Loucy (cell line): ENCODE measurements around the gene KSR1.

Source experiments
- H2AFZ ChIP-seq: fragments of 200-600 bp; sonication (generic); 2 replicates; pipeline ENCODE4 v1.6.0; 2016; ENCODE audit warnings: antibody characterized with exemption, mild to moderate bottlenecking, low read length, moderate library complexity
- H3F3A ChIP-seq: fragments of 200-600 bp; 2 replicates; pipeline ENCODE4 v1.6.0; 2016; ENCODE audit warnings: antibody characterized with exemption, low read depth, mild to moderate bottlenecking
- H3K27me3 ChIP-seq: fragments of 200-600 bp; sonication (generic); 2 replicates; pipeline ENCODE4 v1.6.1; 2014; ENCODE audit warnings: low read length, mild to moderate bottlenecking; ENCODE audit not compliant: insufficient read depth, poor library complexity, severe bottlenecking
- H3K36me3 ChIP-seq: fragments of 200-600 bp; sonication (generic); 2 replicates; pipeline ENCODE4 v1.6.1; 2016; ENCODE audit warnings: low read length; ENCODE audit not compliant: insufficient read depth
- H3K4me1 ChIP-seq: fragments of 200-600 bp; sonication (generic); 2 replicates; pipeline ENCODE4 v1.5.1; 2014; ENCODE audit warnings: low read length, mild to moderate bottlenecking; ENCODE audit not compliant: insufficient read depth, poor library complexity, severe bottlenecking
- H3K4me2 ChIP-seq: fragments of 200-600 bp; sonication (generic); 2 replicates; pipeline ENCODE4 v1.6.0; 2014; ENCODE audit warnings: antibody characterized with exemption, low read length, low read depth, mild to moderate bottlenecking; ENCODE audit not compliant: poor library complexity, severe bottlenecking
- H3K4me3 ChIP-seq: fragments of 200-600 bp; sonication (generic); 2 replicates; pipeline ENCODE4 v1.5.1; 2014; ENCODE audit warnings: low read length, mild to moderate bottlenecking, mixed read lengths; ENCODE audit not compliant: poor library complexity, severe bottlenecking
- H3K79me2 ChIP-seq: fragments of 200-600 bp; sonication (generic); 2 replicates; pipeline ENCODE4 v1.6.1; 2014; ENCODE audit warnings: low read length; ENCODE audit not compliant: insufficient read depth
- H3K9ac ChIP-seq: fragments of 200-600 bp; sonication (generic); 2 replicates; pipeline ENCODE4 v1.6.0; 2014; ENCODE audit warnings: mild to moderate bottlenecking, low read depth, low read length, moderate library complexity; ENCODE audit not compliant: poor library complexity, severe bottlenecking
- H3K9me2 ChIP-seq: fragments of 200-600 bp; sonication (generic); replicated peaks from 2 replicates; pipeline ENCODE4 v1.6.1; 2016; ENCODE audit warnings: low read depth, low read length, mixed read lengths
- H3K9me3 ChIP-seq: fragments of 200-600 bp; sonication (generic); 2 replicates; pipeline ENCODE4 v1.6.1; 2014; ENCODE audit warnings: mild to moderate bottlenecking, antibody characterized with exemption, low read length, low read depth; ENCODE audit not compliant: insufficient read depth
- H4K20me1 ChIP-seq: fragments of 200-600 bp; sonication (generic); 2 replicates; pipeline ENCODE4 v1.6.0; 2014; ENCODE audit warnings: antibody characterized with exemption, low read length, mild to moderate bottlenecking; ENCODE audit not compliant: insufficient read depth, poor library complexity, severe bottlenecking
- CTCF ChIP-seq: fragments of 200-600 bp; sonication (generic); conservative IDR thresholded peaks from 2 replicates; pipeline ENCODE4 v1.5.1; 2014; ENCODE audit warnings: mild to moderate bottlenecking, antibody characterized with exemption, low read length
- EZH2phosphoT487 ChIP-seq: fragments of 200-600 bp; IDR thresholded peaks from 2 replicates; pipeline ENCODE4 v1.6.1; 2018; ENCODE audit warnings: antibody characterized with exemption, mild to moderate bottlenecking, moderate library complexity, borderline replicate concordance

The KSR1 gene

GRCh38 chr17:27502526-27503324, 46.5 kb downstream of the KSR1 start:
- Histone ChIP-seq H3K4me1 (peaks cover 22% of the 10 kb centered on the region), H3K4me3 (no peak overlapping the region), H2AFZ (no peak overlapping the region), H3K9me3 (peaks cover 9% of the 10 kb centered on the region; the same call in 1 of the 2 replicates), H3K27me3 (no peaks in the 10 kb centered on the region), H3K36me3 (no peaks in the 10 kb centered on the region; the same call in 1 of the 2 replicates), H4K20me1 (no peaks in the 10 kb centered on the region), H3K9ac (no peak overlapping the region), H3K79me2 (peaks cover 40% of the 10 kb centered on the region), H3K9me2 (no peaks in the 10 kb centered on the region), H3F3A (peaks cover 3% of the 10 kb centered on the region; the same call in 1 of the 2 replicates), H3K4me2 (no peak overlapping the region)
- no peak for TF ChIP-seq CTCF
- no peak for TF ChIP-seq EZH2phosphoT487

- Histone ChIP-seq H3K4me3 (no peak overlapping the region), H3K9me2 (no peaks in the 10 kb centered on the region), H3K9me3 (peaks cover 9% of the 10 kb centered on the region; the same call in 1 of the 2 replicates), H4K20me1 (no peaks in the 10 kb centered on the region), H3K4me1 (peaks cover 25% of the 10 kb centered on the region), H3K27me3 (no peaks in the 10 kb centered on the region), H3F3A (peaks cover 3% of the 10 kb centered on the region; the same call in 1 of the 2 replicates), H3K36me3 (no peaks in the 10 kb centered on the region; the same call in 1 of the 2 replicates), H3K4me2 (no peak overlapping the region), H3K9ac (no peak overlapping the region), H2AFZ (no peak overlapping the region), H3K79me2 (peaks cover 47% of the 10 kb centered on the region)
- TF ChIP-seq EZH2phosphoT487 (no peak), CTCF (no peak)
Observed at GRCh38 chr17:27503611-27504010, 47.4 kb downstream of the KSR1 start.

- Histone ChIP-seq H3K4me1 (peaks cover 25% of the 10 kb centered on the region), H3K79me2 (peaks cover 43% of the 10 kb centered on the region), H3K9me2 (no peaks in the 10 kb centered on the region), H3K36me3 (no peaks in the 10 kb centered on the region; the same call in 1 of the 2 replicates), H3K9ac (no peak overlapping the region), H3K4me3 (no peak overlapping the region), H4K20me1 (no peaks in the 10 kb centered on the region), H3K9me3 (peaks cover 9% of the 10 kb centered on the region; the same call in 1 of the 2 replicates), H3K4me2 (no peak overlapping the region), H3K27me3 (no peaks in the 10 kb centered on the region), H3F3A (peaks cover 3% of the 10 kb centered on the region; the same call in 1 of the 2 replicates), H2AFZ (no peak overlapping the region)
- TF ChIP-seq EZH2phosphoT487 (no peak), CTCF (no peak)
Observed at GRCh38 chr17:27504188-27504995, 48.1 kb downstream of the KSR1 start.
